Activated CD4-positive, alpha-beta T cell treated with anti-CD3 and anti-CD28 coated beads for 36 hours (primary cell): ENCODE measurements around the gene SPAG8. TPM values are rescaled to one million over a fixed set of nuclear protein-coding genes. Genes with fewer than 3 reads are reported as not detected.

ENCODE experiments used
- ATAC-seq: fragments of 200-7000 bp; cut with Tn5 transposase; one replicate; pipeline ENCODE4 v1.10.0; 2021; ENCODE audit warnings: mild to moderate bottlenecking, moderate library complexity
- CTCF ChIA-PET: fragments of 350-600 bp; sonication (Branson Sonifier 250); formaldehyde crosslinking; loops from one replicate; lab custom pipeline; 2021; ENCODE audit warnings: antibody characterized with exemption; lab: Charles Lee
- POLR2A ChIA-PET: fragments of 350-600 bp; sonication (Branson Sonifier 250); formaldehyde crosslinking; loops from one replicate; lab custom pipeline; 2021; ENCODE audit warnings: antibody characterized with exemption, inconsistent platforms; lab: Charles Lee
- DNase-seq: peaks from one replicate; pipeline ENCODE4 v3.0.0-alpha.2; 2020
- H3K27ac Mint-ChIP-seq: one replicate; pipeline ENCODE4 v1.8.0; 2021; ENCODE audit warnings: mixed read lengths
- H3K27me3 Mint-ChIP-seq: one replicate; pipeline ENCODE4 v1.8.0; 2021; ENCODE audit warnings: mixed read lengths
- H3K36me3 Mint-ChIP-seq: one replicate; pipeline ENCODE4 v1.8.0; 2021; ENCODE audit warnings: low read depth, mixed read lengths
- H3K4me1 Mint-ChIP-seq: one replicate; pipeline ENCODE4 v1.8.0; 2021; ENCODE audit warnings: mixed read lengths
- H3K4me3 Mint-ChIP-seq: one replicate; pipeline ENCODE4 v1.8.0; 2021; ENCODE audit warnings: mild to moderate bottlenecking, moderate library complexity, mixed read lengths
- H3K9me3 Mint-ChIP-seq: one replicate; pipeline ENCODE4 v1.8.0; 2021; ENCODE audit warnings: low read depth, mixed read lengths
- intact Hi-C, 2 experiments: fragments of 100-400 bp; cut with DNase I in 1 of 2; cut with micrococcal nuclease in 1 of 2; formaldehyde crosslinking; loops; one replicate each; pipeline versions ENCODE4 v1.14.2 to v1.15.1; 2022 to 2024; cut with DNase I, micrococcal nuclease
- total RNA-seq, 2 experiments: library from RNA; stranded (reverse); gene quantifications; one replicate each; pipeline ENCODE4 v1.2.3, GENCODE V29; 2021

Gene SPAG8
- total RNA-seq, 2 experiments from 2014 or later, result 0.85 to 1.7 TPM

GRCh38 chr9:35826071-35826701, 14.1 kb upstream of the SPAG8 start:
- ATAC-seq (peak; percentile 63), DNase-seq (peak; percentile 44)
- intact Hi-C loops, result loop anchor here (1.0 to 5.0 kb wide), 4 partner anchors 11 to 576 kb away; partner anchors contain the start of genes HINT2 (in 1 of the 2) and RNF38 (in 1 of the 2)
- Mint-ChIP-seq H3K4me1 (peaks cover 13% of the 10 kb centered on the region), H3K9me3 (no peaks in the 10 kb centered on the region), H3K27me3 (no peaks in the 10 kb centered on the region), H3K27ac (no peak overlapping the region), H3K4me3 (no peak overlapping the region), H3K36me3 (no peaks in the 10 kb centered on the region)
- ChIA-PET POLR2A (no interaction called here), CTCF (interaction anchor here (0.6 to 3.8 kb wide), 23 partner anchors 8 to 168 kb away, joined by 3 to 27 read pairs (median 5); partner anchors contain the start of genes CCDC107, HINT2, RMRP and SPAG8)

- CTCF ChIA-PET, result interaction anchor here (0.7 to 1.6 kb wide), 5 partner anchors 9 to 59 kb away, joined by 3 to 4 read pairs (median 3); no protein-coding TSS in a partner anchor
- H3K4me1 Mint-ChIP-seq, result peaks cover 4% of the 10 kb centered on the region
- POLR2A ChIA-PET, result no interaction called here
- intact Hi-C loops, result no loop called here
- H3K36me3 Mint-ChIP-seq, result no peaks in the 10 kb centered on the region
- no peak overlapping the region for H3K4me3 Mint-ChIP-seq
- ATAC-seq (no peak), DNase-seq (no peak)
- H3K27ac Mint-ChIP-seq, result no peak overlapping the region
- no peaks in the 10 kb centered on the region for H3K27me3 Mint-ChIP-seq
- no peaks in the 10 kb centered on the region for H3K9me3 Mint-ChIP-seq
Measured at GRCh38 chr9:35822926-35823325, 10.9 kb upstream of the SPAG8 start.

- no peak for DNase-seq
- CTCF ChIA-PET, result interaction anchor here (0.7 to 1.3 kb wide), 2 partner anchors 13 to 31 kb away, joined by 3 to 4 read pairs; no protein-coding TSS in a partner anchor
- POLR2A ChIA-PET, result no interaction called here
- Mint-ChIP-seq H3K27ac (no peak overlapping the region), H3K9me3 (peaks cover 2% of the 10 kb centered on the region), H3K4me3 (no peak overlapping the region), H3K36me3 (no peaks in the 10 kb centered on the region), H3K27me3 (no peaks in the 10 kb centered on the region), H3K4me1 (peaks cover 4% of the 10 kb centered on the region)
- ATAC-seq, result no peak
- intact Hi-C loops, result no loop called here
Measured at GRCh38 chr9:35820076-35820475, 8.0 kb upstream of the SPAG8 start.

- ATAC-seq (no peak), DNase-seq (no peak)
- no peak overlapping the region for H3K27ac Mint-ChIP-seq
- CTCF ChIA-PET, result interaction anchor here (0.6 to 1.0 kb wide), 2 partner anchors 8 to 16 kb away, joined by 3 read pairs; no protein-coding TSS in a partner anchor
- peaks cover 4% of the 10 kb centered on the region for H3K36me3 Mint-ChIP-seq
- intact Hi-C loops, result loop anchor here (5.0 to 10.0 kb wide), 5 partner anchors 374 to 1646 kb away; partner anchors contain the start of genes ATOSB (in 1 of the 2), CCL27 (in 1 of the 2), CLTA (in 1 of the 2) and SIGMAR1 (in 1 of the 2)
- H3K4me1 Mint-ChIP-seq, result peaks cover 13% of the 10 kb centered on the region
- H3K9me3 Mint-ChIP-seq, result peaks cover 2% of the 10 kb centered on the region
- POLR2A ChIA-PET, result no interaction called here
- H3K4me3 Mint-ChIP-seq, result no peak overlapping the region
- H3K27me3 Mint-ChIP-seq, result no peaks in the 10 kb centered on the region
Measured at GRCh38 chr9:35818341-35818740, 6.3 kb upstream of the SPAG8 start.

GRCh38 chr9:35816708-35817107, 4.6 kb upstream of the SPAG8 start:
- ATAC-seq (no peak), DNase-seq (no peak)
- Mint-ChIP-seq H3K4me1 (peaks cover 26% of the 10 kb centered on the region), H3K36me3 (peaks cover 10% of the 10 kb centered on the region), H3K9me3 (peaks cover 2% of the 10 kb centered on the region), H3K27ac (no peak overlapping the region), H3K4me3 (no peak overlapping the region), H3K27me3 (no peaks in the 10 kb centered on the region)
- ChIA-PET POLR2A (no interaction called here), CTCF (interaction anchor here (0.7 kb wide), 1 partner anchor 20 kb away, joined by 3 read pairs; no protein-coding TSS in a partner anchor)
- intact Hi-C loops, result loop anchor here (5.0 to 10.0 kb wide), 5 partner anchors 376 to 1648 kb away; partner anchors contain the start of genes ATOSB (in 1 of the 2), CCL27 (in 1 of the 2), CLTA (in 1 of the 2) and SIGMAR1 (in 1 of the 2)

- Mint-ChIP-seq H3K4me3 (peak within 1 kb of the TSS; percentile 93), H3K4me1 (peaks cover 33% of the 10 kb centered on the region), H3K27ac (peak within 1 kb of the TSS; percentile 98), H3K9me3 (peaks cover 2% of the 10 kb centered on the region), H3K27me3 (no peaks in the 10 kb centered on the region), H3K36me3 (peaks cover 10% of the 10 kb centered on the region)
- POLR2A ChIA-PET, result interaction anchor here (0.6 to 1.4 kb wide), 2 partner anchors 16 to 742 kb away, joined by 3 read pairs; partner anchors contain the start of gene VCP
- DNase-seq, result peak; percentile 99
- intact Hi-C loops, result loop anchor here (1.0 to 10.0 kb wide), 23 partner anchors 11 to 1650 kb away; partner anchors contain the start of genes CCDC107 (in 2 of the 2), RMRP (in 2 of the 2), ATOSB (in 1 of the 2) and CCL27 (in 1 of the 2)
- ATAC-seq, result peak; percentile 85
- CTCF ChIA-PET, result interaction anchor here (0.6 to 3.2 kb wide), 10 partner anchors 8 to 1422 kb away, joined by 3 to 16 read pairs (median 4); partner anchors contain the start of genes CCDC107, FAM221B, FANCG and RMRP
Measured at GRCh38 chr9:35814841-35815543, 2.9 kb upstream of the SPAG8 start, which contains the start of gene HINT2. Gene HINT2 (minus strand): TSS chr9:35815042. CDS start chr9:35814979, 63 bp downstream.

- intact Hi-C loops, result loop anchor here (2.0 to 10.0 kb wide), 8 partner anchors 57 to 1651 kb away; partner anchors contain the start of genes ATOSB (in 1 of the 2), CCDC107 (in 1 of the 2), CCL27 (in 1 of the 2) and DNAI1 (in 1 of the 2)
- Mint-ChIP-seq H3K4me3 (peak overlapping the region; percentile 93), H3K27ac (peak overlapping the region; percentile 89), H3K9me3 (peaks cover 2% of the 10 kb centered on the region), H3K27me3 (no peaks in the 10 kb centered on the region), H3K36me3 (peaks cover 10% of the 10 kb centered on the region), H3K4me1 (peaks cover 33% of the 10 kb centered on the region)
- ChIA-PET POLR2A (interaction anchor here (0.6 to 1.4 kb wide), 2 partner anchors 15 to 742 kb away, joined by 3 read pairs; partner anchors contain the start of gene VCP), CTCF (interaction anchor here (0.6 to 3.2 kb wide), 15 partner anchors 8 to 1422 kb away, joined by 3 to 16 read pairs (median 4); partner anchors contain the start of genes CCDC107, CREB3, FAM221B and FANCG)
- peak; percentile 3 for ATAC-seq
- DNase-seq, result peak; percentile 71
Measured at GRCh38 chr9:35814106-35814840, 2.2 kb upstream of the SPAG8 start.

GRCh38 chr9:35813434-35814105, 1.5 kb upstream of the SPAG8 start:
- ChIA-PET POLR2A (interaction anchor here (1.4 kb wide), 1 partner anchor 15 kb away, joined by 3 read pairs; no protein-coding TSS in a partner anchor), CTCF (interaction anchor here (0.8 to 3.2 kb wide), 14 partner anchors 9 to 166 kb away, joined by 3 to 16 read pairs (median 4); partner anchors contain the start of genes CCDC107, CREB3, RMRP and TLN1)
- Mint-ChIP-seq H3K27me3 (no peaks in the 10 kb centered on the region), H3K4me1 (peaks cover 33% of the 10 kb centered on the region), H3K27ac (peak overlapping the region; percentile 49), H3K9me3 (peaks cover 2% of the 10 kb centered on the region), H3K4me3 (peak overlapping the region; percentile 93), H3K36me3 (peaks cover 10% of the 10 kb centered on the region)
- intact Hi-C loops, result loop anchor here (2.0 to 10.0 kb wide), 8 partner anchors 57 to 1651 kb away; partner anchors contain the start of genes ATOSB (in 1 of the 2), CCDC107 (in 1 of the 2), CCL27 (in 1 of the 2) and DNAI1 (in 1 of the 2)
- ATAC-seq, result no peak
- DNase-seq, result no peak

- Mint-ChIP-seq H3K9me3 (peaks cover 2% of the 10 kb centered on the region), H3K4me1 (peaks cover 33% of the 10 kb centered on the region), H3K27ac (peak overlapping the region; percentile 90), H3K4me3 (peak overlapping the region; percentile 76), H3K36me3 (peaks cover 14% of the 10 kb centered on the region), H3K27me3 (no peaks in the 10 kb centered on the region)
- intact Hi-C loops, result loop anchor here (1.0 to 10.0 kb wide), 9 partner anchors 62 to 1653 kb away; partner anchors contain the start of genes ATOSB (in 1 of the 2), CCDC107 (in 1 of the 2), CCL27 (in 1 of the 2) and CREB3 (in 1 of the 2)
- ChIA-PET POLR2A (no interaction called here), CTCF (interaction anchor here (0.6 to 3.1 kb wide), 15 partner anchors 16 to 377 kb away, joined by 3 to 13 read pairs (median 3); partner anchors contain the start of genes GBA2 and RGP1)
- ATAC-seq (no peak), DNase-seq (no peak)
Measured at GRCh38 chr9:35811381-35812024, 559 bp downstream of the SPAG8 start.
